Prostate gland (tissue), 2 donors: Measurements from ENCODE around the gene FREM2.

Source experiments
- CTCF ChIP-seq, 4 experiments: fragments of 200-600 bp in 2 of 4; fragments of 450-650 bp in 2 of 4; sonication (generic) in 2 of 4; IDR thresholded peaks; 1 replicate in 3 of 4; 2 replicates in 1 of 4; pipeline ENCODE4 v1.5.1; 2016 to 2019; ENCODE audit warnings: antibody characterized with exemption in 4 of 4, mild to moderate bottlenecking in 2 of 4, moderate library complexity in 2 of 4
- POLR2A ChIP-seq: fragments of 450-650 bp; IDR thresholded peaks from one replicate; pipeline ENCODE4 v1.6.1; 2016; ENCODE audit warnings: antibody characterized with exemption, mild to moderate bottlenecking
- POLR2AphosphoS5 ChIP-seq: sonication (generic); formaldehyde crosslinking; IDR thresholded peaks from one replicate; pipeline ENCODE4 v1.6.1; 2017; ENCODE audit warnings: antibody characterized with exemption

- no peak for TF ChIP-seq CTCF (IDR thresholded peaks at IDR 0.05)
- TF ChIP-seq POLR2AphosphoS5: no peak
- no peak for TF ChIP-seq POLR2A
Measured at GRCh38 chr13:38897521-38897920, 210.6 kb downstream of the FREM2 start.
